ENCODE data around the gene SLC45A3. TPM values are rescaled to one million over a fixed set of nuclear protein-coding genes. Genes with fewer than 3 reads are reported as not detected.

Gene SLC45A3
- total RNA-seq, 2 donors from 2014 or later, result 2.6 to 2.7 TPM

DNA sequence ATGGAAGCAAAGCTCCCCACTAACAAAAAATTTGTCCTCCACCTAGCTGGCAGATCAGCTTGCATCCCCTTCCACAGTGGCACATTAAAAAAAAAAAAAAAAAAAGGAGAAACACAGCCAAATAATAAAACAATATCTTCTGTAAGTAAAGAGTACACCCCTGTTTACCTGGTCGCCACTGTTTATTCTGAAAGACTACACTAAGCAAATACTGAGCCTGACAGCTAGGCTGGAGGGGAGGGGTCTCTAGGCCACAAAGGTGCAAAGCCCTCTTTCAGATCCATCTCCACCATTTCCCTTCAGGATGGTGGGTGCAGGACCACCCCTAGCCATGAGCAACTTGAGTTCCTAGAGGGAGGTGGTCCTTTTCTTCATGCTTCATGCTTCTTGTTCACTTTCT, 22.8 kb upstream of the SLC45A3 start:
- no peak overlapping the region for H3K4me3 ChIP-seq

DNA sequence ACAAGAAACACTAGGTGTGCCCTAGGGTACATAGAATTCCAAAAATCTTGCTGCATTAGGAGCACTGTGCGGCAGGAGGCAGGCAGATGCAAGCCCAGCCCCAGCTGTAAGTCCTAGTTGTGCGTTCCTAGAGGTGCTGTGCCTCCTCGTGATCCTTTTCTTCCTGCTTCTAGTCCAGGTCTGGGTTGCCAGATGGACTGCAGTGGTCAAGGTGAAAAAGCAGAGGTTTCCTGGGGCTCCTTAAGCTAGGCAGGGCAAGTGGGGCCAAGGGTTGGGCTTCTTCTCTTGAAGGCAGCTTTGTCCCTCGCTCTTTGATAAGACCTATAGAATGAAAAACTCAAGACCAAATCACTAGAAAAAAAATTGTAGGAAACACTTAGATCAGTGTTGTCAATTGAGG, 21.6 kb upstream of the SLC45A3 start:
- TF ChIP-seq, protein P1, sequence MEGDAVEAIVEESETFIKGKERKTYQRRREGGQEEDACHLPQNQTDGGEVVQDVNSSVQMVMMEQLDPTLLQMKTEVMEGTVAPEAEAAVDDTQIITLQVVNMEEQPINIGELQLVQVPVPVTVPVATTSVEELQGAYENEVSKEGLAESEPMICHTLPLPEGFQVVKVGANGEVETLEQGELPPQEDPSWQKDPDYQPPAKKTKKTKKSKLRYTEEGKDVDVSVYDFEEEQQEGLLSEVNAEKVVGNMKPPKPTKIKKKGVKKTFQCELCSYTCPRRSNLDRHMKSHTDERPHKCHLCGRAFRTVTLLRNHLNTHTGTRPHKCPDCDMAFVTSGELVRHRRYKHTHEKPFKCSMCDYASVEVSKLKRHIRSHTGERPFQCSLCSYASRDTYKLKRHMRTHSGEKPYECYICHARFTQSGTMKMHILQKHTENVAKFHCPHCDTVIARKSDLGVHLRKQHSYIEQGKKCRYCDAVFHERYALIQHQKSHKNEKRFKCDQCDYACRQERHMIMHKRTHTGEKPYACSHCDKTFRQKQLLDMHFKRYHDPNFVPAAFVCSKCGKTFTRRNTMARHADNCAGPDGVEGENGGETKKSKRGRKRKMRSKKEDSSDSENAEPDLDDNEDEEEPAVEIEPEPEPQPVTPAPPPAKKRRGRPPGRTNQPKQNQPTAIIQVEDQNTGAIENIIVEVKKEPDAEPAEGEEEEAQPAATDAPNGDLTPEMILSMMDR (IDR thresholded peaks at IDR 0.05), result no peak
- H3K27ac ChIP-seq, result no peak overlapping the region
- no peak overlapping the region for H3K4me3 ChIP-seq

More for the DNA sequence above, 22.8 kb upstream of the SLC45A3 start:
- Histone ChIP-seq H3K9me3 (no peaks in the 10 kb centered on the region), H3K27ac (no peak overlapping the region), H3K27me3 (no peaks in the 10 kb centered on the region), H3K4me1 (peaks cover 0 to 11% of the 10 kb centered on the region in 2 donors), H3K36me3 (peaks cover 8% of the 10 kb centered on the region)
- TF ChIP-seq, protein P1 (IDR thresholded peaks at IDR 0.05), result no peak
- DNase-seq (ENCODE audit: low spot score), result no peak

DNA sequence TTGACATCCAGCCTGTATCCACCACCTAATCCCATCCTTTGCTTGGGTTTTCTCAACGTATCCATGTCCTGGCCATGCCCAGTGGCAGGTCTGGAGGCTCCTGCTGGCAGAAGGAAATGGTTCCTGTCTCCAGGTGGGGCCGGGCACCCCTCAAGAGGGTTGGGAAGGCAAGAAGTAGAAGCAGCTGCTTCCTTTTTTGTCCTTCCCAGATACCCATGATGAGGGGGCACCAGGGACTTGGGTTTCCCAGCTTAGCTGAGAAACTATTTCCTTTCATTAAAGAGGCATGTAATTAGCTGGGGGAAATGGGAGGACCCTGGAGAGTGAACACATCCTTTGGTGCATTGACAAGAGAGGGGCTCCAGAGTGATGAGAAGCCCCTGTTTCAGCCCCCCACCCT, 21.1 kb upstream of the SLC45A3 start:
- H3K4me1 ChIP-seq, result peaks cover 0 to 11% of the 10 kb centered on the region in 2 donors
- DNase-seq (ENCODE audit: low spot score), result no peak
- no peak overlapping the region for H3K27ac ChIP-seq
- H3K27me3 ChIP-seq, result no peaks in the 10 kb centered on the region
- no peaks in the 10 kb centered on the region for H3K9me3 ChIP-seq
- TF ChIP-seq, protein P1 (IDR thresholded peaks at IDR 0.05), result no peak
- H3K36me3 ChIP-seq, result peaks cover 8% of the 10 kb centered on the region
- no peak overlapping the region for H3K4me3 ChIP-seq

More for the DNA sequence above, 21.6 kb upstream of the SLC45A3 start:
- no peaks in the 10 kb centered on the region for H3K27me3 ChIP-seq
- no peak for DNase-seq (ENCODE audit: low spot score)
- H3K36me3 ChIP-seq, result peaks cover 8% of the 10 kb centered on the region
- H3K4me1 ChIP-seq, result peaks cover 0 to 11% of the 10 kb centered on the region in 2 donors
- no peaks in the 10 kb centered on the region for H3K9me3 ChIP-seq

DNA sequence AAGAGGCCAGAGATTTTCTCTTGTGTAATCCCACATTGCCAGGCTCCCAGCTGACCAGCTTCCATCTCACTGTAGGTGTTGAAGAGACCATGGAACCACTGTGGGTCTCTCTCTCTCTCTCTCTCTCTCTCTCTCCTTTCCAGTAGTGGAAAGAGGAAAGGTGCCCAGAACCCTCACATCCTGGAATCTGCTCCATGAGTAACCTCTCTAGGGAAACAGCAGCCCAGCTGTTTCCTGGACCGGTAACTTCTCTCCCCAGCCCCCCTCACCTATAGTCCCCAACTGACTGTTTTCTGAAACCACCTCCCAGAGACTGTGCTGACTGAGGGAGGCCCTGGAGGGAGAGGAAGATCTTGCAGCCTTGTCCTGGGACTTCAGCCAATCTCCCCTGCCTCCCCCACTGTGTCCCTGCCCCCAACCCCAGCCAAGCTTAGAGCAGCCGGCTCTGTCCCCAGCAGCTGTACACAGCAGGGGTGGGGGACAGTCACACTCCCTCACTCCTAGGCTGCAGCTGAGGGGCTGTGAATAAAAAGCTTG, 20.6 kb upstream of the SLC45A3 start:
- DNase-seq (ENCODE audit: low spot score), result no peak
- Histone ChIP-seq H3K27me3 (no peaks in the 10 kb centered on the region), H3K9me3 (no peaks in the 10 kb centered on the region), H3K36me3 (peaks cover 8% of the 10 kb centered on the region), H3K27ac (no peak overlapping the region), H3K4me1 (peaks cover 0 to 11% of the 10 kb centered on the region in 2 donors), H3K4me3 (no peak overlapping the region)
- TF ChIP-seq, protein P1 (IDR thresholded peaks at IDR 0.05), result no peak

DNA sequence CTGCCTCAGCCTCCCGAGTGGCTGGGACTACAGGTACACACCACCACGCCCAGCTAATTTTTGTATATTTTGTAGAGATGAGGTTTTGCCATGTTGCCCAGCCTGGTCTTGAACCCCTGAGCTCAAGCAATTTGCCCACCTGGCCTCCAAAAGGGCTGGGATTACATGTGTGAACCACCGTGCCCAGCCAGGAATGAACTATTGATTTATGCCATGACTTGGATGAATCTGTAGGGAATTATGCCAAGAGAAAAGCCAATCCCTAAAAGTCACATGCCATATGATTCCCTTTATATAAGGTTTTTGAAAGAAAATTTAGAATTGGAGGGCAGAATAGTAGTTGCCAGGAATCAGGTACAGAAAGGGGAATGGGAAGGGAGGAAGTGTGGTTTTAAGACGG, 19.1 kb upstream of the SLC45A3 start:
- H3K27ac ChIP-seq, result no peak overlapping the region
- H3K4me1 ChIP-seq, result peaks cover 0 to 11% of the 10 kb centered on the region in 2 donors
- no peak overlapping the region for H3K4me3 ChIP-seq
- DNase-seq (ENCODE audit: low spot score), result no peak
- no peaks in the 10 kb centered on the region for H3K9me3 ChIP-seq
- no peaks in the 10 kb centered on the region for H3K36me3 ChIP-seq
- no peaks in the 10 kb centered on the region for H3K27me3 ChIP-seq
- TF ChIP-seq, protein P1 (IDR thresholded peaks at IDR 0.05), result no peak

DNA sequence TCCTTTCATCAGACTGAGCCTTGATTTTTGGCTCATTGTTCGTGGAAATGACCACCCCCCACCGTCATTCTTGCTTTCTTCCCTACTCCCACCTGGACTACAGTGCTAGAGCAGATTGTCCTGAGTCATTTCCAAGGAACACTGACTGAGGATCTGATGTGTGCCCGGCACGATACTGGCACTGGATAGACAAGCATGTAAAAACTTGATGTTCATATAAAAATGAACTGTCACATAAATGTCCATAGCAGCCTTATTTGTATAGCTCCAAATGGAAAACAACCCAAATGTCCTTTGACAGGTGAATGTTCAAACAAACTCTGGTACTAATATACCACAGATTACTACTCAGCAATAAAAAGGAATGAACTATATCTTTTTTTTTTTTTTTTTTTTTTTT, 18.6 kb upstream of the SLC45A3 start:
- Histone ChIP-seq H3K9me3 (no peaks in the 10 kb centered on the region), H3K4me3 (no peak overlapping the region), H3K27me3 (no peaks in the 10 kb centered on the region), H3K36me3 (no peaks in the 10 kb centered on the region), H3K4me1 (peaks cover 0 to 11% of the 10 kb centered on the region in 2 donors), H3K27ac (no peak overlapping the region)
- TF ChIP-seq, protein P1 (IDR thresholded peaks at IDR 0.05), result no peak
- DNase-seq (ENCODE audit: low spot score), result no peak
